H1 (cell line): Measurements from ENCODE around the gene RENBP. TPM values are rescaled to one million over a fixed set of nuclear protein-coding genes. Genes with fewer than 3 reads are reported as not detected.

Source experiments
- CTCF ChIA-PET: fragments of 300-600 bp; sonication (Branson Sonifier 250); formaldehyde crosslinking; loops from one replicate; lab custom pipeline; 2021; ENCODE audit not compliant: partially characterized antibody; lab: Charles Lee
- POLR2A ChIA-PET: fragments of 300-600 bp; sonication (Branson Sonifier 250); formaldehyde crosslinking; loops from one replicate; lab custom pipeline; 2021; ENCODE audit warnings: inconsistent platforms; ENCODE audit not compliant: partially characterized antibody; lab: Charles Lee
- DNase-seq, 2 experiments: peaks; one replicate each; pipeline versions ENCODE4 v3.0.0 to v3.0.0-alpha.2; 2010 to 2022; ENCODE audit warnings: low spot score in 2 of 2, low read depth in 1 of 2, mixed read lengths in 1 of 2
- FAIRE-seq: peaks from 2 replicates; lab custom pipeline; 2011; peaks lifted over from hg19 to GRCh38; lab: Jason Lieb, UNC
- H2AFZ ChIP-seq: 2 replicates; pipeline ENCODE4 v1.8.1; 2012; ENCODE audit warnings: low read length, inconsistent platforms
- H2AK5ac ChIP-seq: 2 replicates; pipeline ENCODE4 v1.6.1; 2013; ENCODE audit warnings: low read depth, low read length
- H2BK120ac ChIP-seq: replicated peaks from 2 replicates; pipeline ENCODE3; 2013; ENCODE audit warnings: low read depth, low read length, inconsistent platforms
- H2BK12ac ChIP-seq: 2 replicates; pipeline ENCODE4 v1.6.1; 2013; ENCODE audit warnings: low read depth, low read length
- H2BK15ac ChIP-seq: 2 replicates; pipeline ENCODE4 v1.6.1; 2013; ENCODE audit warnings: low read length
- H2BK20ac ChIP-seq: 2 replicates; pipeline ENCODE4 v1.6.1; 2013; ENCODE audit warnings: low read length
- H2BK5ac ChIP-seq: 2 replicates; pipeline ENCODE4 v1.6.1; 2013; ENCODE audit warnings: low read depth, low read length
- H3K14ac ChIP-seq: 2 replicates; pipeline ENCODE4 v1.6.1; 2013; ENCODE audit warnings: inconsistent platforms; ENCODE audit not compliant: insufficient read length
- H3K18ac ChIP-seq: 2 replicates; pipeline ENCODE4 v1.6.1; 2013; ENCODE audit warnings: low read length; ENCODE audit errors: extremely low read depth
- H3K23ac ChIP-seq: 2 replicates; pipeline ENCODE4 v1.6.1; 2013; ENCODE audit warnings: inconsistent platforms; ENCODE audit not compliant: insufficient read length
- H3K23me2 ChIP-seq: 2 replicates; pipeline ENCODE4 v1.6.1; 2013; ENCODE audit warnings: low read depth, low read length
- H3K27ac ChIP-seq: 2 replicates; pipeline ENCODE4 v1.6.1; 2011; ENCODE audit warnings: low read depth, low read length, inconsistent platforms
- H3K27me3 ChIP-seq, 4 experiments: replicated peaks in 1 of 4; 1 replicate in 1 of 4; 2 replicates in 3 of 4; pipeline versions ENCODE4 v1.6.1 to v1.8.1; 2011 to 2013; ENCODE audit warnings: low read length in 3 of 4, mild to moderate bottlenecking in 3 of 4, inconsistent platforms in 2 of 4, mixed read lengths in 2 of 4, moderate library complexity in 1 of 4; ENCODE audit not compliant: control insufficient read depth in 3 of 4, insufficient read depth in 3 of 4; ENCODE audit errors: extremely low read depth in 1 of 4
- H3K36me3 ChIP-seq, 4 experiments: 2 replicates each; pipeline versions ENCODE4 v1.6.1 to v1.8.1; 2011 to 2013; ENCODE audit warnings: mild to moderate bottlenecking in 4 of 4, low read length in 3 of 4, moderate library complexity in 2 of 4, control low read depth in 1 of 4, inconsistent platforms in 1 of 4; ENCODE audit not compliant: insufficient read depth in 4 of 4, control insufficient read depth in 2 of 4
- H3K4ac ChIP-seq: replicated peaks from 2 replicates; pipeline ENCODE3; 2013; ENCODE audit warnings: low read length, low read depth, mixed read lengths, inconsistent platforms; ENCODE audit not compliant: insufficient read length
- H3K4me1 ChIP-seq, 4 experiments: replicated peaks in 1 of 4; 1 replicate in 1 of 4; 2 replicates in 3 of 4; pipeline versions ENCODE4 v1.6.1 to v1.8.1; 2011 to 2013; ENCODE audit warnings: low read length in 3 of 4, inconsistent platforms in 2 of 4, mixed read lengths in 1 of 4; ENCODE audit not compliant: insufficient read depth in 4 of 4, control insufficient read depth in 3 of 4
- H3K4me2 ChIP-seq, 2 experiments: 2 replicates each; pipeline versions ENCODE4 v1.6.1 to v1.8.1; 2011 to 2013; ENCODE audit warnings: low read depth in 2 of 2, low read length in 2 of 2, control low read depth in 1 of 2, inconsistent platforms in 1 of 2, mild to moderate bottlenecking in 1 of 2; ENCODE audit not compliant: insufficient read depth in 1 of 2
- H3K4me3 ChIP-seq, 4 experiments: fragments of 200-600, 300-600 bp in 1 of 4; sonication (generic), shearing (Covaris generic), sonication (Bioruptor Twin) in 1 of 4; 2 replicates each; pipeline versions ENCODE4 v1.5.1 to v1.8.1; 2011 to 2016; ENCODE audit warnings: low read length in 4 of 4, low read depth in 3 of 4, control low read depth in 2 of 4, inconsistent platforms in 2 of 4, mild to moderate bottlenecking in 2 of 4, mixed read lengths in 1 of 4, moderate library complexity in 1 of 4; ENCODE audit not compliant: insufficient read depth in 2 of 4; ENCODE audit errors: extremely low read depth in 1 of 4
- H3K56ac ChIP-seq: replicated peaks from 2 replicates; pipeline ENCODE3; 2013; ENCODE audit warnings: low read depth, mild to moderate bottlenecking, mixed read lengths, low read length, inconsistent platforms; ENCODE audit not compliant: insufficient read length
- H3K79me1 ChIP-seq: 2 replicates; pipeline ENCODE4 v1.6.1; 2013; ENCODE audit warnings: low read depth, low read length, control low read depth
- H3K79me2 ChIP-seq, 2 experiments: 2 replicates each; pipeline versions ENCODE4 v1.6.1 to v1.8.1; 2012 to 2013; ENCODE audit warnings: low read length in 2 of 2, mild to moderate bottlenecking in 2 of 2, inconsistent platforms in 1 of 2; ENCODE audit not compliant: insufficient read depth in 2 of 2, control insufficient read depth in 1 of 2
- H3K9ac ChIP-seq, 4 experiments: replicated peaks in 1 of 4; 1 replicate in 1 of 4; 2 replicates in 3 of 4; pipeline versions ENCODE4 v1.6.1 to v1.8.1; 2011 to 2013; ENCODE audit warnings: low read depth in 3 of 4, low read length in 3 of 4, control low read depth in 2 of 4, mild to moderate bottlenecking in 2 of 4, moderate library complexity in 2 of 4, inconsistent platforms in 1 of 4; ENCODE audit errors: extremely low read depth in 1 of 4
- H3K9me3 ChIP-seq, 2 experiments: 2 replicates each; pipeline versions ENCODE4 v1.6.1 to v1.8.1; 2012 to 2013; ENCODE audit warnings: mild to moderate bottlenecking in 2 of 2, moderate library complexity in 2 of 2, control low read depth in 1 of 2, inconsistent platforms in 1 of 2, low read depth in 1 of 2, low read length in 1 of 2, mixed read lengths in 1 of 2; ENCODE audit not compliant: insufficient read depth in 2 of 2
- H4K20me1 ChIP-seq, 2 experiments: replicated peaks in 1 of 2; 2 replicates each; pipeline versions ENCODE3 to v1.8.1; 2011 to 2013; ENCODE audit warnings: inconsistent platforms in 2 of 2, low read length in 2 of 2, mild to moderate bottlenecking in 1 of 2; ENCODE audit not compliant: insufficient read depth in 2 of 2, control insufficient read depth in 1 of 2
- H4K5ac ChIP-seq: 2 replicates; pipeline ENCODE4 v1.6.1; 2013; ENCODE audit warnings: low read length, low read depth, mixed read lengths, inconsistent platforms; ENCODE audit not compliant: insufficient read length
- H4K8ac ChIP-seq: 2 replicates; pipeline ENCODE4 v1.8.0; 2013; ENCODE audit warnings: mild to moderate bottlenecking, moderate library complexity, low read length, inconsistent platforms; ENCODE audit not compliant: insufficient read depth; ENCODE audit errors: extremely low read depth
- H4K91ac ChIP-seq: replicated peaks from 2 replicates; pipeline ENCODE3; 2013; ENCODE audit warnings: low read length, mixed read lengths, inconsistent platforms; ENCODE audit not compliant: insufficient read length
- RNF2 ChIP-seq: fragments of 200-900, 300-1000 bp; sonication (generic); IDR thresholded peaks from 2 replicates; pipeline ENCODE4 v1.7.1; 2016; ENCODE audit warnings: borderline replicate concordance, low read depth, mild to moderate bottlenecking, antibody characterized with exemption, low read length; ENCODE audit not compliant: poor library complexity, severe bottlenecking; ENCODE audit errors: missing control alignments
- SIN3A ChIP-seq, 2 experiments: IDR thresholded peaks in 1 of 2; conservative IDR thresholded peaks in 1 of 2; 2 replicates each; pipeline ENCODE4 v1.6.1; 2011 to 2012; ENCODE audit warnings: low read length in 2 of 2, improper control_type of control experiment in 1 of 2, low read depth in 1 of 2, mild to moderate bottlenecking in 1 of 2
- SP4 ChIP-seq: IDR thresholded peaks from 2 replicates; pipeline ENCODE4 v1.6.1; 2012; ENCODE audit warnings: low read length, inconsistent platforms
- WGBS, 2 experiments: shearing (Covaris generic) in 1 of 2; methylation state at CpG; one replicate each; pipeline versions ENCODE4 v1.1.6 to v1.1.7; 2013 to 2015; ENCODE audit warnings: low lambda C conversion rate in 2 of 2, mixed read lengths in 2 of 2, inconsistent platforms in 1 of 2, low coverage in 1 of 2, missing lambda C conversion rate in 1 of 2; ENCODE audit not compliant: insufficient replicate concordance in 2 of 2, insufficient coverage in 1 of 2, insufficient read length in 1 of 2; ENCODE audit errors: extremely low coverage in 1 of 2, missing lambda C conversion rate in 1 of 2; 5-methylcytosine and 5-hydroxymethylcytosine counted together
- polyA plus RNA-seq, 7 experiments: library from polyadenylated mRNA; depleted of rRNA in 3 of 7; stranded (reverse) in 5 of 7; unstranded in 2 of 7; fragments of >200 nt in 5 of 7; fragments of 200-250 nt in 2 of 7; gene quantifications; 1 replicate in 5 of 7; 2 replicates in 1 of 7; 4 replicates in 1 of 7; pipeline versions ENCODE4 v1.2.1 to v1.2.3, GENCODE V29; 2011 to 2013; ENCODE audit warnings: missing spikeins in 2 of 7, mixed read lengths in 2 of 7
- total RNA-seq: library from RNA; stranded (reverse); fragmentation: NEBNext Ultra II Directional; extraction: Animal tissue kit (Norgen Biotek cat#: 25700); gene quantifications from 2 replicates; pipeline ENCODE4 v1.2.1, GENCODE V29; 2021
- TF ChIP-seq, protein P1 (sequence below): IDR thresholded peaks from 2 replicates; pipeline ENCODE4 v1.6.1; 2012; ENCODE audit warnings: inconsistent platforms

Gene RENBP
- total and polyA plus RNA-seq, 2 of the 8 experiments (the other 6 are each of a cell fraction or from before 2014, with no cell fraction given) = 12.4 to 21.8 TPM

DNA sequence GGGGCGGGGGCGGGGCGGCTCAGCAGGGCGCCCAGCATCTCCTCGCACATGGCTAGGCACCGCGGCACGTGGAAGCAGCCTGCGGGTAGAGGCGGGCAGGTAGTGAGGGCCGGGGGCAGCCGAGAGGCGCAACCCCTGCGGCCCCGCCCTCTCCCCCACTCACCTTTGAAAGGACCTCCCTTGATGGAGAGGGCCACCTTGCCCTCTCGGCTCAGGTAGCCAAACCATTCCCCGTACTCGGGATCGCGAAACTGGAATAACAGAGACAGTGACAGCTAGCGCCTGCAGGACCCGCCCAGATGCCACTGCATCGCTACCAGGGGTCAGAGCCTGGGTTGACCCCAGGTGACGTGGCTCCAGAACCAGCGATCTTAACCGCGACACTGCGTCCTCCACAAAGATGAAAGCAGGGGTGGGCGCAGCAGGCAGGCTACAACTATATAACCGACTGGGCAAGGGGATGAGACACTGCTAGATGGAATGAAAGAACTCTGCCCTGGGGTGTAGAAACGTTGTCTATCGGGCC lies 9.1 kb downstream of the RENBP start:
- DNase-seq = peak in 1 of 2 experiments; percentile 54
- Histone ChIP-seq H2BK5ac (no peak overlapping the region), H3K56ac (no peak overlapping the region), H2AFZ (no peak overlapping the region), H2BK15ac (no peak overlapping the region), H2BK120ac (no peak overlapping the region), H3K14ac (no peak overlapping the region), H4K91ac (no peak overlapping the region), H3K36me3 (peaks cover 0 to 10% (median 4%) of the 10 kb centered on the region in 4 experiments; a peak in 2 of 8 replicates), H3K4me3 (peak overlapping the region; percentile 12 to 54 (median 16); a peak in 5 of 8 replicates), H3K4ac (no peak overlapping the region), H3K18ac (no peak overlapping the region; the same call in 1 of the 2 replicates), H3K9ac (no peak overlapping the region), H3K23ac (no peak overlapping the region), H3K79me2 (peaks cover 0 to 13% of the 10 kb centered on the region in 2 experiments; a peak in 2 of 4 replicates), H2AK5ac (no peak overlapping the region)
- WGBS, 2 experiments = 20% methylated on average over 9 of the region's 32 CpGs; no CpG with 5 or more reads in 1 of the 2 experiments
- POLR2A ChIA-PET = interaction anchor here (0.7 to 18.9 kb wide), 7 partner anchors 9 to 336 kb away, joined by 3 to 231 read pairs (median 5); partner anchors contain the start of genes ARHGAP4 and RENBP
- TF ChIP-seq SIN3A (conservative IDR thresholded peaks at IDR 0.05 in 1 of 2, IDR thresholded peaks at IDR 0.05 in 1 of 2; ENCODE audit: low read depth in 1 of 2, low read length in 2 of 2) = 0 out of 4 replicates have a peak, but pooled peaks of 1 of the 2 experiments have one; percentile 19
- no peak for TF ChIP-seq RNF2
- no peak for TF ChIP-seq SP4
- TF ChIP-seq, protein P1, sequence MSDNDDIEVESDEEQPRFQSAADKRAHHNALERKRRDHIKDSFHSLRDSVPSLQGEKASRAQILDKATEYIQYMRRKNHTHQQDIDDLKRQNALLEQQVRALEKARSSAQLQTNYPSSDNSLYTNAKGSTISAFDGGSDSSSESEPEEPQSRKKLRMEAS = peak; percentile 72
- TF ChIP-seq, all 59 proteins: peak for 2
- Histone ChIP-seq H4K20me1 (peaks cover 0 to 3% of the 10 kb centered on the region in 2 experiments), H3K23me2 (0 out of 2 replicates have a peak, but pooled peaks cover 2% of the 10 kb centered on the region), H3K4me1 (peaks cover 2 to 10% (median 6%) of the 10 kb centered on the region in 4 experiments; a peak in 6 of 7 replicates), H3K27ac (no peak overlapping the region), H3K27me3 (no peaks in the 10 kb centered on the region), H3K79me1 (no peaks in the 10 kb centered on the region), H2BK12ac (no peak overlapping the region), H4K5ac (no peak overlapping the region), H3K9me3 (no peaks in the 10 kb centered on the region), H3K4me2 (peak overlapping the region; percentile 63), H2BK20ac (no peak overlapping the region), H4K8ac (peak overlapping the region; percentile 79; the same call in 1 of the 2 replicates)
- CTCF ChIA-PET = interaction anchor here (0.7 to 19.6 kb wide), 4 partner anchors 10 to 158 kb away, joined by 3 to 272 read pairs (median 4); partner anchors contain the start of genes ARHGAP4 and RENBP
- FAIRE-seq = no peak
